Measurements from ENCODE around the gene BCCIP.

- TF ChIP-seq EZH2phosphoT487 (IDR thresholded peaks at IDR 0.05; ENCODE audit: borderline replicate concordance, low read depth, low read length) (no peak), CTCF (conservative IDR thresholded peaks at IDR 0.05; ENCODE audit: low read length) (no peak)
Observed at GRCh38 chr10:125883211-125883610, 59.9 kb downstream of the BCCIP start.
